Measurements from ENCODE around the gene HBE1.

DNA sequence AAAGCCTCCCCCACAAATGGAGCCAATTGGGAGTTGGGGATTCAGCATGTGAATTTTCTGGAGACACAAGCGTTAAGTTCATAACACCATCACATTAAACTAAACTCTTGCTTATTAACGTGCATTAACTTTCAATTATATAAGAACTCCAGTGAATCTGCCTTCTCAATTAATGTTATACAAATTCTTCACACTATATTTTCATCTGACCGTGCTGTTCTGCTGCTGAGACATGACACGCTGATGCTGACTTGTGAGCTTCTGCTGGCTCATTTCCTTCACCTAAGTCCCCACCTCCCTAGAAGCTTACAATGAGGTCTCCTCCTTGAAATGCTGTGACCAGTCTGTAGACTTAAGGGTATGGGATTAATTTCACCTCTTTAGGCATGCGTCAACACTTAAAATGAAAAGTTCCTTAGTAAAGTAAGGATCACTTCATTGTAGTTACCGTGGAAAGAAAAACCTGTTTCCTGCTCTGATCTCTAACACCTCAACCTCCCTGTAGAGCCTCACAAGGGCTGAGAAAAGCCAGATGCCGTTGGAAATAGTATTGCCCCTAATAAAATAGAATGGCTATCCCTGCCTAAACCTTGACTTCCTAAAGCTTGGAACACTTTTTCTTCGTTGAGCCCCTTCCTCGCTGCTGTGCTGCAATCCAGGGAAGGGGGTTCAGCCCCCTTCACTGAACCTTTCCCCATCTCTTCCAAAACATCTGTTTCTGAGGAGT, 17.4 kb downstream of the HBE1 start:
- TF ChIP-seq, protein P1, sequence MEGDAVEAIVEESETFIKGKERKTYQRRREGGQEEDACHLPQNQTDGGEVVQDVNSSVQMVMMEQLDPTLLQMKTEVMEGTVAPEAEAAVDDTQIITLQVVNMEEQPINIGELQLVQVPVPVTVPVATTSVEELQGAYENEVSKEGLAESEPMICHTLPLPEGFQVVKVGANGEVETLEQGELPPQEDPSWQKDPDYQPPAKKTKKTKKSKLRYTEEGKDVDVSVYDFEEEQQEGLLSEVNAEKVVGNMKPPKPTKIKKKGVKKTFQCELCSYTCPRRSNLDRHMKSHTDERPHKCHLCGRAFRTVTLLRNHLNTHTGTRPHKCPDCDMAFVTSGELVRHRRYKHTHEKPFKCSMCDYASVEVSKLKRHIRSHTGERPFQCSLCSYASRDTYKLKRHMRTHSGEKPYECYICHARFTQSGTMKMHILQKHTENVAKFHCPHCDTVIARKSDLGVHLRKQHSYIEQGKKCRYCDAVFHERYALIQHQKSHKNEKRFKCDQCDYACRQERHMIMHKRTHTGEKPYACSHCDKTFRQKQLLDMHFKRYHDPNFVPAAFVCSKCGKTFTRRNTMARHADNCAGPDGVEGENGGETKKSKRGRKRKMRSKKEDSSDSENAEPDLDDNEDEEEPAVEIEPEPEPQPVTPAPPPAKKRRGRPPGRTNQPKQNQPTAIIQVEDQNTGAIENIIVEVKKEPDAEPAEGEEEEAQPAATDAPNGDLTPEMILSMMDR (IDR thresholded peaks at IDR 0.05): no peak
- TF ChIP-seq TCF7L2 (IDR thresholded peaks at IDR 0.05; ENCODE audit: low read depth, low read length): no peak
- TF ChIP-seq REST (IDR thresholded peaks at IDR 0.05; ENCODE audit: insufficient read depth in 1 of 2, low read depth in 2 of 2, low read length in 1 of 2): no peak
- TF ChIP-seq POLR2AphosphoS5 (IDR thresholded peaks at IDR 0.05; ENCODE audit: low read depth, low read length): no peak
- no peak for TF ChIP-seq SIN3A (IDR thresholded peaks at IDR 0.05; ENCODE audit: borderline replicate concordance, insufficient read depth, low read depth, low read length)

Data from Panc1 (cell line).